Dendritic cell treated with granulocyte-macrophage colony-stimulating factor and Interleukin-4, amounts not matched to agents 40 ng/mL and 50 ng/mL, for 4 days (primary cell): ENCODE measurements around the gene EIF1AY.

Source experiments
- H3K27ac Mint-ChIP-seq: one replicate; pipeline ENCODE4 v1.8.0; 2022; ENCODE audit warnings: mild to moderate bottlenecking, mixed read lengths
- H3K27me3 Mint-ChIP-seq: one replicate; pipeline ENCODE4 v1.8.0; 2022; ENCODE audit warnings: mild to moderate bottlenecking, mixed read lengths
- H3K36me3 Mint-ChIP-seq: one replicate; pipeline ENCODE4 v1.8.0; 2022; ENCODE audit warnings: low read depth, mixed read lengths
- H3K4me1 Mint-ChIP-seq: one replicate; pipeline ENCODE4 v1.8.0; 2022; ENCODE audit warnings: low read depth, mixed read lengths
- H3K4me3 Mint-ChIP-seq: one replicate; pipeline ENCODE4 v1.8.0; 2022; ENCODE audit warnings: mild to moderate bottlenecking, moderate library complexity, mixed read lengths
- H3K9me3 Mint-ChIP-seq: one replicate; pipeline ENCODE4 v1.8.0; 2022; ENCODE audit warnings: mixed read lengths
- intact Hi-C: fragments of 100-400 bp; cut with micrococcal nuclease; formaldehyde crosslinking; loops from one replicate; pipeline ENCODE4 v1.15.0; 2022

EIF1AY gene

GRCh38 chrY:20578206-20578605 is 2.6 kb downstream of the EIF1AY start:
- Mint-ChIP-seq H3K27me3 (no peaks in the 10 kb centered on the region), H3K9me3 (no peaks in the 10 kb centered on the region), H3K4me3 (no peak overlapping the region), H3K36me3 (peaks cover 41% of the 10 kb centered on the region), H3K27ac (no peak overlapping the region), H3K4me1 (peaks cover 9% of the 10 kb centered on the region)
- intact Hi-C loops: loop anchor here (5.0 to 10.0 kb wide), 2 partner anchors 684 to 833 kb away; partner anchors contain the start of gene KDM5D

DNA sequence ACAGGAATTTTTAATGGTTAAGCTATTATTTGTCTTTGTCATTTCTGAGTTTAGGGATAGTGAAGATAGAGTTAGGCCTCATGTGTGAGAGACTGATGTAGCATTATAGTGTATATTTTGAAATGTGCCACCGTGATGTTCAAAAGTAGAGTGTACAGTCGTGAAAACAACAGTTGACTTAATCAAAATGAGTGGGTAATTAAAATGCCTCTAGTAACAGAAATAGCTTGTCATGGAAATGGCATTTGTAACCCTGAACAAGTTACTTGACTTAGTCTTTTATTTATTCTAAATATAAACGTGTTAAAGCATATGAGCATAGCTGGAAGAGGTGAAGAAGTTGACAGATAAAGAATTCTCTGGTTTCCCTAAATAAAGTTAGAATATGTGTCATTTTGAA is 6.1 kb downstream of the EIF1AY start:
- no peak overlapping the region for H3K27ac Mint-ChIP-seq
- peaks cover 5% of the 10 kb centered on the region for H3K4me1 Mint-ChIP-seq
- intact Hi-C loops: no loop called here
- H3K36me3 Mint-ChIP-seq: peaks cover 43% of the 10 kb centered on the region
- no peaks in the 10 kb centered on the region for H3K27me3 Mint-ChIP-seq
- H3K9me3 Mint-ChIP-seq: no peaks in the 10 kb centered on the region
- H3K4me3 Mint-ChIP-seq: no peak overlapping the region

DNA sequence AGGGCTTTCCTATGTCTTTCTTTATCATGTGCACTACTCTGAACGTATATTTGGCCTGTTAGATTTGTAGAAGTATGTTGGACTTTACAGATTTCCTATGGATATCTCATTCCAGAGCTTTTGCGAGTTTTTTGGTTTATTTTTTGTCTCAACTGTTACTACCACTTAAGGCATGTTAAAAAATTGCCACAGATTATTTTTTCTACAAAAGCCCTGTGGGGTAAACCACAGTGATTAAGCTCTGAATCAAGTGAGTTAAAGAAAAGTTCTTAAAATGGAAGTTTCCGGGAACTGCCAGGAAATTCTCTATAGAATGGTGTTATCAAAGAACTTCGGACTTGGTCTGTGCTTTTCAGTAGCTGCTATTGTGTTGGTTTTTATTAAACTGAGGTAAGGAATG is 10.6 kb downstream of the EIF1AY start:
- Mint-ChIP-seq H3K4me3 (no peak overlapping the region), H3K4me1 (no peaks in the 10 kb centered on the region), H3K36me3 (peaks cover 41% of the 10 kb centered on the region), H3K27ac (no peak overlapping the region), H3K9me3 (no peaks in the 10 kb centered on the region), H3K27me3 (no peaks in the 10 kb centered on the region)
- intact Hi-C loops: no loop called here
